Left lung (tissue), 10 donors: ENCODE results near the gene WDR44. TPM values are rescaled to one million over a fixed set of nuclear protein-coding genes. Genes with fewer than 3 reads are reported as not detected.

Experiments
- ATAC-seq: fragments of 200-7000 bp; cut with Tn5 transposase; one replicate; pipeline ENCODE4 v1.9.1; 2020; ENCODE audit warnings: moderate library complexity
- DNase-seq, 4 donors: peaks; one replicate each; pipeline ENCODE4 v3.0.0-alpha.2; 2013 to 2020
- H3K27ac ChIP-seq, 2 donors: fragments of 200-600 bp; sonication (generic) in 1 of 2; one replicate each; pipeline versions ENCODE4 v1.5.0 to v1.8.0; 2020 to 2021
- H3K27me3 ChIP-seq, 2 donors: fragments of 200-600 bp; sonication (generic) in 1 of 2; one replicate each; pipeline versions ENCODE4 v1.5.0 to v1.8.0; 2020 to 2021
- H3K36me3 ChIP-seq, 2 donors: fragments of 200-600 bp; sonication (generic) in 1 of 2; one replicate each; pipeline versions ENCODE4 v1.5.0 to v1.8.0; 2020 to 2021
- H3K4me1 ChIP-seq, 2 donors: fragments of 200-600 bp; one replicate each; pipeline ENCODE4 v1.8.0; 2021
- H3K4me3 ChIP-seq, 2 donors: fragments of 200-600 bp; sonication (generic) in 1 of 2; one replicate each; pipeline versions ENCODE4 v1.5.0 to v1.8.0; 2020 to 2021; ENCODE audit warnings: mild to moderate bottlenecking in 1 of 2
- H3K9me3 ChIP-seq, 2 donors: fragments of 200-600 bp; sonication (generic) in 1 of 2; one replicate each; pipeline versions ENCODE4 v1.5.0 to v1.8.0; 2020 to 2021
- CTCF ChIP-seq, 2 donors: fragments of 200-600 bp; sonication (generic) in 1 of 2; IDR thresholded peaks; one replicate each; pipeline versions ENCODE4 v1.5.0 to v1.8.0; 2021; ENCODE audit warnings: antibody characterized with exemption in 2 of 2
- intact Hi-C, 2 donors: fragments of 100-400 bp; cut with DNase I; formaldehyde crosslinking; loops; one replicate each; pipeline versions ENCODE4 v1.11.2 to v1.14.2; 2022
- polyA plus RNA-seq, 6 donors: library from polyadenylated mRNA; unstranded; fragments of 120-200 nt; gene quantifications; one replicate each; pipeline ENCODE4 v1.2.1, GENCODE V29; 2013; ENCODE audit not compliant: insufficient read length in 6 of 6
- total RNA-seq, 2 donors: library from RNA; stranded (reverse); fragmentation: NEBNext Ultra II Directional; extraction: Animal tissue kit (Norgen Biotek cat#: 25700); gene quantifications; one replicate each; pipeline ENCODE4 v1.2.1, GENCODE V29; 2021
- donor health status: DM: no; HTN: yes; CAD: no.
- donor health status: DM: no; HTN: no; CAD: no.

The WDR44 gene
- total and polyA plus RNA-seq, 8 donors, result 12.0 to 16.3 (median 13.4) TPM

GRCh38 chrX:118364261-118364660 is 18.4 kb downstream of the WDR44 start:
- H3K9me3 ChIP-seq, result no peaks in the 10 kb centered on the region
- H3K36me3 ChIP-seq, result no peaks in the 10 kb centered on the region
- intact Hi-C loops, result no loop called here
- no peak for ATAC-seq
- H3K4me3 ChIP-seq, result no peak overlapping the region
- H3K27me3 ChIP-seq, result no peaks in the 10 kb centered on the region
- DNase-seq, result no peak
- no peak for TF ChIP-seq CTCF (IDR thresholded peaks at IDR 0.05)
- no peak overlapping the region for H3K27ac ChIP-seq
- no peaks in the 10 kb centered on the region for H3K4me1 ChIP-seq

GRCh38 chrX:118367338-118367737 is 21.4 kb downstream of the WDR44 start:
- DNase-seq, result no peak
- Histone ChIP-seq H3K27ac (no peak overlapping the region), H3K36me3 (no peaks in the 10 kb centered on the region), H3K4me1 (no peaks in the 10 kb centered on the region), H3K27me3 (no peaks in the 10 kb centered on the region), H3K4me3 (no peak overlapping the region), H3K9me3 (no peaks in the 10 kb centered on the region)
- no peak for TF ChIP-seq CTCF (IDR thresholded peaks at IDR 0.05)
- ATAC-seq, result no peak
- intact Hi-C loops, result no loop called here

DNA sequence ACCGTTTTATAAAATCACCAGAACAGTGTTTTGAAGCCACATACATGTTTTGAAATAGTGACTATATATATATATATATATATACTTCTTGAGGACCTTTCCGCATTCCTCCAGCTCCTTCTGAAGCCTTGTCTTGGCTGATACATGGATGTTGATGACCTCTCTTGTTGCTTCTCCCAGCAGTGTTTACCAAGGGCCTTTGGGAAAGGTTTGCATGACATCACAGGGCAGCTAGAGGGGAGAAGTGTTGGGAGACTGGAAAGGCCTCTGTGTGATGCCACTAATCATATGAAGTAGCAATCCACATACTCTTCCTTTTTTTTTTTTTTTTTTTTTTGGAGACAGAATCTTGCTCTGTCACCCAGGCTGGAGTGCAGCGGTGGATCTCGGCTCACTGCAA is 22.5 kb downstream of the WDR44 start:
- H3K9me3 ChIP-seq, result no peaks in the 10 kb centered on the region
- no peak overlapping the region for H3K27ac ChIP-seq
- H3K4me3 ChIP-seq, result no peak overlapping the region
- DNase-seq (no peak), ATAC-seq (no peak)
- intact Hi-C loops, result no loop called here
- H3K4me1 ChIP-seq, result no peaks in the 10 kb centered on the region
- H3K36me3 ChIP-seq, result no peaks in the 10 kb centered on the region
- H3K27me3 ChIP-seq, result no peaks in the 10 kb centered on the region
- no peak for TF ChIP-seq CTCF (IDR thresholded peaks at IDR 0.05)

GRCh38 chrX:118370921-118371624 is 25.2 kb downstream of the WDR44 start:
- no peaks in the 10 kb centered on the region for H3K9me3 ChIP-seq
- no peaks in the 10 kb centered on the region for H3K4me1 ChIP-seq
- ATAC-seq (no peak), DNase-seq (no peak)
- no peaks in the 10 kb centered on the region for H3K36me3 ChIP-seq
- intact Hi-C loops, result no loop called here
- no peak overlapping the region for H3K27ac ChIP-seq
- no peak for TF ChIP-seq CTCF (IDR thresholded peaks at IDR 0.05)
- no peaks in the 10 kb centered on the region for H3K27me3 ChIP-seq
- no peak overlapping the region for H3K4me3 ChIP-seq

DNA sequence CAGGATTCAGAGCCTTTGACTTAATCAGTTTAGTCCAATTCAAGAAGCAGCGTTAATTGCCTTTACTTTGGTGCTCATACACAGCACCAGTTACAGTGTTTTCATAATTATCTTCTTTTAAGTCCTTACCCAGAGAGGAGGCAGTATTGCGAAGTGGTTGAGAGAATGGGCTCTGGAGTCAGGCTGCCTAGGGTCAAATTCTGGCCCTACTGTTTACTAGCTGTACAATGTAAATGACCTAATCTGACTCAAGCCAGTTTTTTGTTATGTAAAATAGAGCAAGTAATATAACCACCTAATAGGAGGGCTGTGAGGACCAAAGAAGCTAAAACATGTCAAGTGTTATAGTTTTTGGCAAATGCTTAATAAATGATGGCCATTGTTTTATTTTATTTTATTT is 27.6 kb downstream of the WDR44 start:
- ATAC-seq (no peak), DNase-seq (peak in 1 of 4 donors; percentile 6)
- intact Hi-C loops, result no loop called here
- no peak for TF ChIP-seq CTCF (IDR thresholded peaks at IDR 0.05)
- H3K4me1 ChIP-seq, result no peaks in the 10 kb centered on the region
- no peak overlapping the region for H3K27ac ChIP-seq
- no peaks in the 10 kb centered on the region for H3K27me3 ChIP-seq
- H3K4me3 ChIP-seq, result no peak overlapping the region
- no peaks in the 10 kb centered on the region for H3K36me3 ChIP-seq
- H3K9me3 ChIP-seq, result no peaks in the 10 kb centered on the region
